ENCODE measurements around the gene EXOSC7.

GRCh38 chr3:44983484-44983941 is 7.5 kb downstream of the EXOSC7 start:
- TF ChIP-seq POLR2A (IDR thresholded peaks at IDR 0.05) (no peak), CTCF (IDR thresholded peaks at IDR 0.05) (no peak)

All from heart left ventricle (tissue), 13 donors.